ENCODE data around the gene CLTRN. TPM values are rescaled to one million over a fixed set of nuclear protein-coding genes. Genes with fewer than 3 reads are reported as not detected.

CLTRN gene
- total and polyA plus RNA-seq, 2 donors (not counting 3 experiments of a cell fraction or from before 2014, with no cell fraction given) = 0.04 TPM; not detected in 1

- intact Hi-C loops (cut with micrococcal nuclease) = loop anchor here (10.0 kb wide), 1 partner anchor 60 kb away; no protein-coding TSS in a partner anchor
- dilution Hi-C loops (cut with MboI; ENCODE audit: extremely low pct_ligation_motif_present, low sequenced_read_pairs) = no loop called here
- H4K20me1 ChIP-seq (replicated peaks; ENCODE audit: control insufficient read depth, extremely low read depth, insufficient read depth, low read length) = no peaks in the 10 kb centered on the region
These were observed 20.1 kb downstream of the CLTRN start for GRCh38 chrX:15644560-15644872.

More at GRCh38 chrX:15644560-15644872, 20.1 kb downstream of the CLTRN start:
- Histone ChIP-seq H3K9me1 (replicated peaks; ENCODE audit: control insufficient read depth, extremely low read depth, insufficient read depth, low read length) (no peaks in the 10 kb centered on the region), H3K79me2 (ENCODE audit: control insufficient read depth, insufficient read depth, low read length) (no peaks in the 10 kb centered on the region), H2AFZ (ENCODE audit: low read depth, low read length) (no peak overlapping the region), H3K4me2 (ENCODE audit: insufficient read depth, low read length) (no peak overlapping the region), H3K4me1 (ENCODE audit: control insufficient read depth, extremely low read depth, insufficient read depth, low read length) (no peaks in the 10 kb centered on the region), H3K9me3 (replicated peaks; ENCODE audit: control insufficient read depth, insufficient read depth, low read length) (no peaks in the 10 kb centered on the region), H3K9ac (replicated peaks; ENCODE audit: extremely low read depth, insufficient read depth, low read length) (no peak overlapping the region), H3K36me3 (ENCODE audit: control insufficient read depth in 2 of 2, extremely low read depth in 1 of 2, insufficient read depth in 2 of 2, low read length in 2 of 2) (no peaks in the 10 kb centered on the region), H3K27ac (ENCODE audit: insufficient read depth, low read depth, low read length) (no peak overlapping the region), H3K4me3 (replicated peaks in 1 of 3; ENCODE audit: insufficient read depth in 1 of 3, low read depth in 1 of 3, low read length in 3 of 3) (no peak overlapping the region), H3K27me3 (ENCODE audit: control insufficient read depth in 2 of 2, insufficient read depth in 2 of 2, low read length in 2 of 2) (peaks cover 2 to 6% of the 10 kb centered on the region in 2 experiments)
- no TSS peak for BruUV-seq (replicated peaks)
- POLR2A ChIA-PET = no interaction called here
- TF ChIP-seq POLR2A (IDR thresholded peaks at IDR 0.05; ENCODE audit: low read depth, low read length) (no peak), CTCF (IDR thresholded peaks at IDR 0.05; ENCODE audit: extremely low read depth in 1 of 2, insufficient read depth in 1 of 2, low read depth in 1 of 2, low read length in 2 of 2) (no peak), POLR2AphosphoS5 (IDR thresholded peaks at IDR 0.05; ENCODE audit: insufficient read depth, low read depth, low read length) (no peak), FOS (IDR thresholded peaks at IDR 0.05; ENCODE audit: borderline replicate concordance, insufficient read depth, low read length) (no peak), MYC (IDR thresholded peaks at IDR 0.05; ENCODE audit: low read depth, low read length) (no peak), GATA2 (IDR thresholded peaks at IDR 0.05; ENCODE audit: insufficient read depth, insufficient read length, low read depth, low read length) (no peak)
- no peak for DNase-seq (ENCODE audit: low read depth, low spot score)
- CTCF ChIA-PET = interaction anchor here (2.2 kb wide), 1 partner anchor 76 kb away, joined by 8 read pairs; no protein-coding TSS in a partner anchor
- FAIRE-seq = no peak
